LNCaP clone FGC (cell line): ENCODE results near the gene AKAP5.

Experiments used
- DNase-seq: peaks from one replicate; pipeline ENCODE4 v3.0.0-alpha.2; 2011; ENCODE audit warnings: low read depth
- H3K4me3 ChIP-seq: 2 replicates; pipeline ENCODE4 v1.5.1; 2011; ENCODE audit warnings: mild to moderate bottlenecking, low read depth, low read length, control low read depth
- CTCF ChIP-seq: IDR thresholded peaks from 2 replicates; pipeline ENCODE4 v1.5.1; 2012; ENCODE audit warnings: mild to moderate bottlenecking; ENCODE audit not compliant: control insufficient read depth, insufficient read depth; ENCODE audit errors: extremely low read depth

AKAP5 gene

GRCh38 chr14:64478634-64479250 is 13.4 kb downstream of the AKAP5 start:
- no peak for DNase-seq
- TF ChIP-seq CTCF = peak; percentile 37
- no peak overlapping the region for H3K4me3 ChIP-seq

GRCh38 chr14:64488590-64489099 is 23.3 kb downstream of the AKAP5 start:
- no peak for TF ChIP-seq CTCF
- H3K4me3 ChIP-seq = no peak overlapping the region
- no peak for DNase-seq

- TF ChIP-seq CTCF = no peak
- no peak overlapping the region for H3K4me3 ChIP-seq
- DNase-seq = no peak
Measured at GRCh38 chr14:64491637-64492036, 26.3 kb downstream of the AKAP5 start.

- no peak overlapping the region for H3K4me3 ChIP-seq
- TF ChIP-seq CTCF = no peak
- no peak for DNase-seq
Measured at GRCh38 chr14:64493455-64493854, 28.2 kb downstream of the AKAP5 start.

GRCh38 chr14:64495252-64495651 is 30.0 kb downstream of the AKAP5 start:
- H3K4me3 ChIP-seq = no peak overlapping the region
- TF ChIP-seq CTCF = no peak
- DNase-seq = no peak

- no peak overlapping the region for H3K4me3 ChIP-seq
- DNase-seq = no peak
- no peak for TF ChIP-seq CTCF
Measured at GRCh38 chr14:64496764-64497163, 31.5 kb downstream of the AKAP5 start.

GRCh38 chr14:64500088-64500487 is 34.8 kb downstream of the AKAP5 start:
- no peak for TF ChIP-seq CTCF
- no peak for DNase-seq
- H3K4me3 ChIP-seq = no peak overlapping the region
